ENCODE results near the gene HTRA3.
"Not testable (repeated sequence)": the region's sequence is repeated elsewhere in the genome, so short reads cannot be mapped to it uniquely, and the experiment has no call there.

The HTRA3 gene

DNA sequence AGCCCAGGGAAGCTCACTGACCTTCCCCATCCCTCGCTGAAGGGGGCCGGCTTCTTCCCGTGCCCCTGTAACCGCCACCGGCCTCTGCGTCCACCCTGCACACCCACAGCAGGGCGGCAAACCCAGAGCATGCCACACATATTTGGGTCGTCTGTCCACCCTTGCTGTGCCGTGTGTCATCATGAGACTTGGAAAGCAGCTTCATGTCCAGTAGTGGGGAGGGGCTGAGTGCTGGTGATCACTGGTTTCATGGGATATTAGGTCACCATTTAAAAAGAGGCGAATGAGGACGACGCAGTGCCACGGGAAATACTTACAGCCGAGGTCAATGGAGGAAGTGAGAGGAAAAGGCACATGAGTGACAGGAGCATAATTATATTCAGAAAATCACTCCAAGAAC is 74.8 kb downstream of the HTRA3 start:
- no peak for DNase-seq (ENCODE audit: low read depth)

- DNase-seq (ENCODE audit: low read depth), result no peak
These were observed 75.7 kb downstream of the HTRA3 start for GRCh38 chr4:8345053-8345945.

GRCh38 chr4:8345946-8346814 is 76.6 kb downstream of the HTRA3 start:
- DNase-seq (ENCODE audit: low read depth), result no peak

DNA sequence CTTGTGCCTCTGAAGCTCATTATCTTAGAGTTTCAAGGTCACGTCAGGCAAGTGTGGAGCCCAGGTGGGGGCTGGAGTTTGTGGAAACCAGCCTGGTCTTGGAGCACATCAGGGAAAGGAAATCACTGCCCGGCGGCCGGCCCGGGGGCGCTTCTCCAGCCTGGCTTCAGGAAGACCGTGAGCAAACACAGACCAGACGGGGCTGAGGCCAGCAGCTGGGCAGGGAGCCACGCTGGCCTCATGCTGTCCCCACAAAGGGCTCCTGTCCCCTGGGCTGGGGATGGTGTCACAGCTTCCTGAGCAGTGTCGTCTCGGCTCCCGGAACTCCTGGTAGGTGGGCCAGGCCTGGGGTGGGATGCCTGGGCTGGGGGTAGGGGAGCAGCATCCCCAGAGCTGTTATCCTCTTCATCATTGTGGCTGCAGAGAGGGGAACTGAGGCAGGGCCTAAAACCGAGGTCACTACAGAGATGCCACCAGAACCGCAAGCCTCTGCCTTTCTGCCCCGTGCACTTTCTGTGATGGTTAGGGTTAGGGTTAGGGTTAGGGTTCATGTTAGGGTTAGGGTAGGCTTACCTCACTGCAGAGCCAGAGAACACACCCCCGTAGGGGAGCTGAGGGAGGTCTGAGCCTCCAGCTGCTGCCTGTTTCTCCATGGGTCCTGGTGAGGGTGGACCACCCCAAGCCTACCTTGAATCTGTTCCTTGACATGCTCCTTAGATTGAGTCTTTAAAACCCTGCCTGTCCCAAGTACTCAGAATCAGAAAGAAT is 77.5 kb downstream of the HTRA3 start:
- DNase-seq (ENCODE audit: low read depth), result no peak

GRCh38 chr4:8347660-8348059 is 78.1 kb downstream of the HTRA3 start:
- no peak for DNase-seq (ENCODE audit: low read depth)

GRCh38 chr4:8348071-8348470 is 78.5 kb downstream of the HTRA3 start:
- DNase-seq (ENCODE audit: low read depth), result no peak

- DNase-seq (ENCODE audit: low read depth), result not testable (repeated sequence)
These were observed 79.7 kb downstream of the HTRA3 start for GRCh38 chr4:8349236-8349635.

DNA sequence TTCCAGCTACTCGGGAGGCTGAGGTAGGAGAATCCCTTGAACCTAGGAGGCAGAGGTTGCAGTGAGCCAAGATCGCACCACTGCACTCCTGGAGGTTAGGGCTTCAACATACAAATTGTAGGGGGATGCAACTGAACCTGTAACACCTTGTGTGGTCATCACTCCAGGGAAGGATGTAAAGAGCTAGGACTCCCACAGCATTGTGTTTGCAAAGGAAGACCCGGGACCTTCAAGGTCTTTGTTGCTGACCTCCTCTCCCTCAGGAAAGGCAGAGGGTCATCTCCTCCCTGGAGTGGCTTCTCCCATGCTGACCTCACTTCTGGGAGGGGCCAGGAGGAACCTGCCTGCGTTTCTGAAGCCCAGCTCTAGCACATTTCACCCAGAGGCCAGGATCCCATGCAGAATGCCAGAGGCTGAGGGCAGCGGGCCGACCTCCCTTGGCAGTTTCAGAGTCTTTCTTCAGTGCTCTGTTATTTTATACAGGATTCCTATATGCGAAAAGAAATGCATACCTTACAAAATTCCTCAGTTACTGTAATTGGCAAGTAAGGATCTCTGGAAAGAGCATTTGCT is 80.2 kb downstream of the HTRA3 start:
- no peak for DNase-seq (ENCODE audit: low read depth)

- no peak for DNase-seq (ENCODE audit: low read depth)
These were observed 80.8 kb downstream of the HTRA3 start for GRCh38 chr4:8350352-8350751.

- no peak for DNase-seq (ENCODE audit: low read depth)
These were observed 81.4 kb downstream of the HTRA3 start for GRCh38 chr4:8350841-8351461.

DNA sequence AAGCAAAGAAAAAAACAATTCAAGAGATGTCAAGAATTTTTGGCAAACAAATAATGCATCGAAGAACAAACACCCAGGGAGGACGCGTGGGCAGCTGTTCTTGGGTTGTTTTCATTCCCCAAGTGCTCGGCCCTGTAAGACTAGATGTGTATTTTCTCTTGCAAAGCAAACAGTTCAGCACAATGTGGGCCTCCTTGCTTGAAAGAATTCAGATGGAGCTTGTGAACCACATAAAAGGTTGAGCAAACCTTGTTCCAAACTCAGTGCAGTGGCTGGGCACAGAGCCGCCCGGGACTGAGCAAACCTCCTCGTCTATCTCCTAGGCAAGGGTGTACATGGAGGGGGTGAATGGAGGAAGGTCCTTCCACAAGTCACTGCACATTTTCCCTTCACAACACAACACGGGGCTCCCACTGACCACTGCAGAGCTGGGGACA is 82.4 kb downstream of the HTRA3 start:
- DNase-seq (ENCODE audit: low read depth), result peak; percentile 50

DNA sequence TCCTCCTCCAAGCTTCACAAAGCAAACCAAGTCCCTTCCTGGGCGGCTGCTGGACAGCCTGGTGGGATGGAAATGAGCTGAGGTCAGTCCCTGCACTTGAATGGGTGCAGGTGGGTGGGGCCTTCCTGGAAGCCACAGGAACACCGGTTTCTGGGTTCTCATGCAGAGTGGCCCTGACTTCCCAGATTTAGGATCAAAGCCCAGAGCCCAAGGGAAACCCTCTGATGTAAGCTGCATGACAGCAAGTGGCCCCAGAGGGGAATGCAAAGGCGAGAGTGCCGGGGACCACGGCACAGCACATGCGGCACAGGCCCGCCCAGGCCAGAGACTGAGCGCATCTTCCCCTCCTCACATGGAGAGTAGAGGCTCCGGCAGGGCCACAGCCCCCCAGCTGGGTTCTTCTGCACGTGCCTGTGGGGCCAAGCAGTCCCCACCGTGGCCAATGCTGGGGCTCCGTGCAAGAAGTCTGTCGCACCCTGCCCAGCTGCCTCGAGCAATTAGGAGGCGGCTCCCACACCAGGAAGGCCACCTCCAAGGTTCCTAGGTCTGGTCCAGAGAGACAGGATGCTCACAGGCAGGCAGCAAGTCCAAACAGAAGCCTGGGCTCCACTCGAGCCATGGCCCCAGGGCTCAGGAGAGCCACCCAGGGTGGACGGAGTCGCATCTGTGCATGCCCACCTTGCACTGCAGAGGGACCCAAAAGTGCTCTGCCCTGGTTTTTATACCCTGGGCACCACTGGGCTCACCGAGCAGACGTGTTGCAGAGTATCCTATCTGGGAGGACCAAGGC is 83.0 kb downstream of the HTRA3 start:
- DNase-seq (ENCODE audit: low read depth), result no peak

- no peak for DNase-seq (ENCODE audit: low read depth)
These were observed 83.7 kb downstream of the HTRA3 start for GRCh38 chr4:8353158-8353669.

GRCh38 chr4:8353912-8354453 is 84.4 kb downstream of the HTRA3 start:
- no peak for DNase-seq (ENCODE audit: low read depth)

DNA sequence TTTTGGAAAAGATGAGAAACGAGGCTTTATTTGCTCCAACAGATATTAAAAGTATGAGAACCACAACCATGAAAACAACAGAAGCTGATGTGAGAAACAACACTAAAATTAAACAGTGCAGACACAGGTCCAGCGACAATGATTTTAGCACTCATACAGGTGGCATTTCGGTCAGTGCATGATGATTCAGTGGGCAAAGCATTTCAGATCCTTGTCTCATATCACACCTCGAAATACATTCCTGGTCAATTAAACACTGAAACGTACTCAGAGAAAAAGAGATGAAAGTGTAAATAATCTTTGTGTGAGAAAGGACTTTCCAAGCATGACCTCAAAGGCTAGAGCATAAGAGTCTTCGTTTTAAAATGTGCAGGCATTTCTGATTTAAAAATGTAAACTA is 85.8 kb downstream of the HTRA3 start:
- DNase-seq (ENCODE audit: low read depth), result no peak

DNA sequence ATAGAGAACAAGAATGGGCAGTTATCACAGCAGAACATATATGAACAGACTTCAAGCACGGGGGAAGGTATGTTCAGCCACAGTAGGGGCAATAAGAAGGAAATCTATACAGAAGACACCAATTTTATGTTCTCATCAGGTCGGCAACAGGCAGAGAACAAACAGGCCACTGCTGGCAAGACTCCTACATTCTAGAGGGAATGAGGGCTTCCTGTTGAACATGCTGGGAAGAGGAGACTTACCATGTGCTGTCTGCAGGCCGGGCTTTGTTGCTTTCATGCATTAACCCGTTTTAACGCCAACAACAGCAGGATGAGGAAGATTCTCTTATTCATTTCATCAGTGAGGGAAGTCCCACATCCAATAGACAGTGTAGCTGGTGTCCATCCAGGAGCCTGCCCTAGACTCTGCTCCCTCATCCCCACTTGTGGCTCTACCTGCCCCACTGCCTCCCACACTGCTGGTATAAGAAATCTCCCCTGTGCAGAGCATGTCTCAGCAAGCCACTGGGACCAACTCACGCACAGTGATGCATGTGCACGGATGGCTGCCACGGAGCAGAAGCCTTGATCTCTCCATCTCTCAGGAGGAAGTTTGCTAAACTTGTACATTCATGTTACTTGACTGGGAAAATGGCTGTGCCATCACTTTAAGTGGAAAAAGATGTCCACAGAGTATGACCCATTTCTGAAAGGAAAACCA is 86.5 kb downstream of the HTRA3 start:
- DNase-seq (ENCODE audit: low read depth), result no peak

Measured in fibroblast of the conjunctiva (primary cell).